Left renal pelvis (tissue), 4 donors: ENCODE data around the gene GLI2. TPM values are rescaled to one million over a fixed set of nuclear protein-coding genes. Genes with fewer than 3 reads are reported as not detected.

ENCODE experiments used
- DNase-seq, 4 donors: peaks; one replicate each; pipeline ENCODE4 v3.0.0-alpha.2; 2013; ENCODE audit warnings: low read depth in 4 of 4, low spot score in 3 of 4
- polyA plus RNA-seq, 4 donors: library from polyadenylated mRNA; unstranded; fragments of 120-200 nt; gene quantifications; one replicate each; pipeline ENCODE4 v1.2.1, GENCODE V29; 2013; ENCODE audit not compliant: insufficient read length in 4 of 4

The GLI2 gene
- polyA plus RNA-seq, 4 donors: 8.0 to 34.8 (median 10.7) TPM

GRCh38 chr2:120750488-120751210 is 15.0 kb downstream of the GLI2 start:
- DNase-seq: no peak

GRCh38 chr2:120751553-120751952 is 15.9 kb downstream of the GLI2 start:
- DNase-seq: no peak

DNA sequence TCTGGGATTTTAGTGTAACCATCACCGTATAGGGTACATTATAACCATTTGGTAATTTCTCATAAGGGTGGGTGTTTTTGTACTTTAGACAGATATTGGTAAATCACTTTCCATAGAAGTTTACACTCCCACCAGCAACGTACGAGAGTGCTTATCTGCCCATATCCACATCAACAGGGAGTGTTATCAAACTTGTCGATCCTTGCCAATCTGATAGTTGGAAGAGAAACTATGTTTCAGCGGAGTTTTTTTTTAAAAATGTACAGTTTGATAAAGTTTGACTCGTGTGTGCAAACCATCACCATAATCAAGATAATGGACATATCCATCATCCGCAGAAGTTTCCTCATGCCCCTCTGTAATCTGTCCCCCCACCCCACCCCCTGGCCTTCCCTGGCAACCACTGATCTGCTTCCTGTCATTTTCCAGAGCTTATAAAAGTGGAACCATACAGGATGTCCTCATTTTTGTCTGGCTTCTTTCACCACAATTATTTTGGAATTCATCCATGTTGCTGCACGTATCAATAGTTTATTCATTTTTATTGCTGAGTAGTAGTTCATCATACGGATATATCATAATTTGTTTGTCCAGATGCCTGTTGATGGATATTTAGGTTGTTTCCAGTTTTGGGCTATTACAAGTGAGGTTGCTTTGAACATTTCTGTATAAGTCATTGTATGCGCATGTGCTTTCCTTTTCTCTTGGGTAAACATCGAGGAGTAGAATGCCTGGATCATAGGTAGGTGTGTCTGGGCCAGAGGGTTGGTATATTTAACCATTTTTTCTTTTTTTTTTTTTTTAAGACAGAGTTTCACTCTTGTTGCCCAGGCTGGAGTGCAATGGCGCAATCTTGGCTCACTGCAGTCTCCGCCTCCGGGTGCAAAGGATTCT is 18.6 kb downstream of the GLI2 start:
- DNase-seq: no peak

DNA sequence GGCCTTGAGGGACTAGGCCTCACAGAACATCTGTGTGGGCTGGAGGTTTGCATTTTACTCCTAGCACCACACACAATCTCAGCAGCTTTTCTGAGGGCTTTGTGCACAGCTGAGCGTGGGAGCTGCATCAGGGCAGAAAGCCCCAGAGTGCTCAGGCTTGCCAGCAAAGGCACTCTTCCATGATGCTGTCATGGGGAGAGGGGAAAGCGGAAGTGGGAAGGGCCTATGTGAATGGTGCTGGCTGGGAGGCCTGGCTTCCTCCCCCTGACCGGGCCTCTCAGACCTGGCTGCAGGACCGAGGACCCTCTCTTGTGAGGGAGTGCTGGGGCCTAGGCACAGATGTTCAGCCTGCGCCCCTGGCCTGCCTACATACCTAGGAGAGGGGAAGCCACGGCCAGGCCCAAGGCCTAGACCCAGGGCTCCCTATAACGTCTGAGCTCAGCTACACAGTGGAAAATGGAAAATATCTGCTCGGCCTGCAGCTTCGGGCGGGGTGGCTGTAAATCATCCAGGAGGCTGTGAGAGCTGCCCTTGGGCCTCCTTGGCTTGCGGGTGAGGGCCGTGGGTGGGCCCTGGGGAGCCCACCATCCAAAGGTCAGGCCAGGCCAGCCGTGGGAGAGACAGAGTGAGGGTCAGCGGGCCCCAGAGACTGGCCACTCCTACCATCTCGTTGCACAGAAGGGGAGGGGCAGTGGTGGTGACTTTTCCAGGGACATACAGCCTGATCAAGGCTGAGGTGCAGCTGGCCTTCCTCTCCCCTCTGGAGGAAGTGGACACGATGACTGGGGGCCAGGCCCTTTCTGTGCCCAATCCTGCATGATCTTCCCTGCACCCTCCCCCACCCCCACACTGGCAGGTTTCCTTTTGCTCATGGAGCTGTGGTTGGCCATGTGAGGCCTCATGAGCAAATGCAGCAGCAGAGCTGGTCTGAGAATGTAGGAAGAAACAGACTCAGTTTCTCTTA is 22.8 kb downstream of the GLI2 start:
- peak in 1 of 4 donors; percentile 78 for DNase-seq

- DNase-seq: no peak
Measured at GRCh38 chr2:120759543-120760331, 24.1 kb downstream of the GLI2 start.

DNA sequence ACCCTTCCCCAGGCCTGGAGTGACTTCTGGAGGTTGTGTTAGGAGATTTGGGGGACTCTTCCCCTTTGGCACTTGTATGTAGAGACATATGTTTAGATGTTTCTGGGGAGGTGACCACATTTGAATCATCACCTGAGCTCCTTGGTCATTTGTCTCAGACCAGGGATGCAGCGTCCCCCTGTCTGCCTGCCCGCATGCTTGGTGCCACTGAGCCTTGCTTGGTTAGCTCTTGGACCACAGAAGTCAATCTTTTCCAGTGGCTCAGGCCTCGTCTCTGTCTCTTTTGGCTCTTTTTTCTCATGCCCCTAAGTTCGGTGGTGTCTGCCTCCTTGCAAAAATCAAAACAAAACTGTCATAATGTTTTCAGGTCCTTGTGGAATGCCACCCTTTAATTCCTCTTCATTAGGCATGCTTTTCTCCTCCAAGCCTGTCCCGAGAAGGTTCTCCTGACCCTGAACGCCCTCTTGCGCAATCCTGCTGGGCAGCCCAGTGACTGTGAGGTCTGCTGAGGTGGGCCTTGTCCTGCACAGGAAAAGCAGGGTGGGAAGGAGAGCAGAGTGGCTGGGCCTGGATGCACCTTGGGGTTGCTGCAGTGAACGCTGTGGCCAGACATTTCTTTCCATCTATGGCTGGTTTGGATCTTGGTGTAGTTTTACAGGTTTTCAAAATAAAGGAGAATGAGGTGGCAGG is 24.9 kb downstream of the GLI2 start:
- DNase-seq: no peak

DNA sequence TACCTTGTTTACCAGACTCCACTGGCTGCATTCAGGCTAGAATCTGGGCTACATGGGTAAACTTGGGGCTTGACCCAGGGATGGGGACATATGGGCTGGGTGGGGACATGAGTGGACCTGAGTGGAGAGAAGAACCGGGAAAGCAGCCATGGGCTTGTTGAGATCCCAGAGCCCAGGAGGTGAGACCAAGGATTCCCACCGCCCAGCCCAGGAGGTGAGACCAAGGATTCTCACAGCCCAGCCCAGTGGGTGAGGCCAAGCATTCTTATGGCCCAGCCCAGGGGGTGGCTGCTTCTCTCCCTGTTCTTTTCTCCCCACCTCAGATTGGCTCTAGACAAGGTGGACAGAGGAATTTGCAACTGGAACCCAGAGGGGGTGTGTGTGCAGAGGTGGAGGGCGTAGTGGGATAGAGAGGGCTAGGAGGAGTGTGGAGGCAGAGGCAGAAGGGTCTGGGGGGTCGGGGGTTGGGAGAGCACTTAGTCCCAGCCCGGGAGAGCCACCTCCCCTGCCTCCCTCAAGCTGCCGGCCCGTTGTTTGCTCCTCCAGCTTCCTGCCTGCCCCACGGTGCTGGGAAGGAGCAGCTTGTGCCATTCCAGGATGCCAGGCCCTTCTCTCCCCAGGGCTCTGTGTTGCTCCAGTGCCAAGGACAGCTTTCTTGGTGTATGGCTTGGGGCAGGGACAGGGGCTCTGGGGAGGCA is 25.6 kb downstream of the GLI2 start:
- no peak for DNase-seq

DNA sequence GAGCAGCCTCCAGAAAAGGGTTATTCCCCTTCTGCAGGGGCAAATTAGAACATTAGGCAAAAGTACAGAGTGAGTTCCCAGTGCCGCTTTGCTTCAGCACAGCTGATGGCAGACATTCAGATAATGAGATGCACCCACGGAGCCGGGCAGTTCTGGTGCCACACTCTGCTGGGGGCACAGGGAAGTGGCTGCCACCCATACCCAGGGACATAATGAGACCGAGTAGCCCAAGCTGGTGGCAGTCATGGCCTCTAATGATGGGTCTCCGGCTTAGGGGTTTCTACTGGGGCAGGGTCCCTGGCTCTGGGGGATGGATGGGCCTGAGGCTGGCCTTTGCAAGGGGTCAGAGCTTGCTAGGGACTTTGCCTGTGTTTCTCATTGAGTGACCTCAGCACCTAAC is 26.2 kb downstream of the GLI2 start:
- no peak for DNase-seq

- DNase-seq: no peak
Measured at GRCh38 chr2:120762341-120763061, 26.8 kb downstream of the GLI2 start.

DNA sequence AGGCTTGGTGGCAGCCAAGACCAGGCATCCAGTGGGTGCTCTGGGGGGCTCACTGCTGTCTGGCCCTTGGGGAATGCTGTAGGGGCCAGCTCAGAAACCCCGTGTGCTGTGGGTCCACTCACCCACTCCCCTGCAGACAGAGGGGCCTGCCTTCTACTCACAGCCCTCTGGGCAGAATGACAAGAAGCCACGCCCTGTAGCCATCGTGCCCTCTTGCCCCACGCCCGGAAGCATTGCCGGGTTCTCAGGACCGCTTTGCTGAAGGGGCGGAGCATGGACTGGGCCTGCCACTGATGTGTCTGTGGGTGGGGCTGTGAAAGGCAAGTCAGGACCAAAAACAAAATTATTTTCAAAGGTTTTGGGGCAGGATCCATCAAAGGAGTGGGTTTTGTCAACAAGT is 27.8 kb downstream of the GLI2 start:
- no peak for DNase-seq

- no peak for DNase-seq
Measured at GRCh38 chr2:120763931-120764330, 28.3 kb downstream of the GLI2 start.

GRCh38 chr2:120764492-120764891 is 28.8 kb downstream of the GLI2 start:
- no peak for DNase-seq

DNA sequence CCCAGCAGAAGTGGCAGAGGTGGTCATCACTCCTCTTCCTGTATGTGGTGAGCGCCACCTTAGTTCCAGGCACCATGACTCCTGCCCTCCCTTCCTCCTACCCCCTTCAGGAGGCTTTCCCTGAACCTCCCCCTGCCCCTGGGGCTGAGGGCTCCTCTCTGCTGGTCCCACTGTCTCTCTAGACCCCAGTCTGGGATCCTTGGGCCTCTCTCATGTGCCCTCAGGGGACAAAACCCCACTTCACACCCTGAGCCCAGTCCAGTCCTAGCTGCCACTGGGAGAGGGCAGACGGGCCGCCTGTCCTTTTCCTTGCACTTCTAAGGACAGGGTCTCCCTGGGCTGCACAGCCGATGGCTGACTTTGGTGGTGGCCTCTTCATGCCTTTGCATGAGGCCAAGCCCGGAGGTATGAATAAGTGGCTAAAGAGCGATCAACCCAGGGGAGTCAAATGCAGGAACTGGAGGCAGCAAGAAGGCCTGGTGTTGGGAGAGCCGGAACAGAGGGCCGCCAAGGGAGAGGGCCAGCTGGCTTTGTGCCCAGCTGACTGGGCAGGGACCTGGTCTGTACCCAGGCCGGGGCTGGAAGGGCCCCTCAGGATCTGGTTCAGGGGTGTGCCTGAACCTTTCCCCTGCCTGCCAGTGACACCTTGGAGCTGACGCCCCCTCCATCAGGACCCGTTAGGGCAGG is 29.5 kb downstream of the GLI2 start:
- no peak for DNase-seq

DNA sequence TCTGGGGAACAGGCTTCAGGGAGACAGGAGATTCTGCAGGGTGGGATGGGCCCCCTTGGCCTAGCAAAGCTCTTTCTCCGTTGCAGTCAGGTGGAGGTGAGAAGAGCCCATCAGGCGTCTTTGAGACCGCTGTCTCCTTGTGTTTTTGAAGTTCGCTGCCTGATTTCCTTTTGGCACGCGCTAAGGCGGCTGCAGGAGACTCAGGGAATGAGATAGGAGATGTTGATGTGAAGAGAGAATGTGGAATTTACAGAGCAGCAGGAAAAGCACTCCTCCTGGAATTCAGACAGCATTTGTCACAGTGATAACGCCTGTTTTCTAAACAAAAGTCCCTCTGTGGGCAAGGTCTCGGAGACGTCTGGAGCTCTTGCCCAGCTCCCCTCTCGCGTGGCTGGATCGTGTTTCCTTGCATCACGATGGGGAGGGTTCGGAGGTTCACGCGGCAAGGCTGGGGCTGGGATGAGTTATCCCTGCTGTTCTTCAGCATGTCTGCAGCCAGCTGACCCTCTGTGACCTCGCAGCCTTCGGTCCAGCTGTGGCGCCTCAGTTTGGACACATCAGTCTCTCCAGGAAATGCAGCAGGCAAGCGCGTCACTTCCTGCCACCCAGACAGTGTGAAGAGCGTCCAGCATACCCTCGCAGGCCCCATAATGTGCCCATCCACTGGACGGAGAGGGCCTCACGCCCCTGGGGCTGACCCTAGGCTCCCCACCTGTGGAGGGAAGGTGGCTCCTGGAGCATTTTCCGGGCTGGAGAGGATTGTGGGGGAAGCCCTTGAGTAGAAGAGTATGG is 30.2 kb downstream of the GLI2 start:
- peak; percentile 69 to 84 (median 79) for DNase-seq

GRCh38 chr2:120766470-120767351 is 31.0 kb downstream of the GLI2 start:
- DNase-seq: no peak
